SIG-M5 treated with dmso at 0.1 percent for 504 hours (cell line): Measurements from ENCODE around the gene PLIN1.
A peak's percentile ranks its signal among the peaks of the same experiment; 100 is the strongest.

Experiments used
- DNase-seq: peaks from one replicate; lab custom pipeline; 2025; ENCODE audit not compliant: unreplicated experiment; lab: John Stamatoyannopoulos, UW

PLIN1 gene

DNA sequence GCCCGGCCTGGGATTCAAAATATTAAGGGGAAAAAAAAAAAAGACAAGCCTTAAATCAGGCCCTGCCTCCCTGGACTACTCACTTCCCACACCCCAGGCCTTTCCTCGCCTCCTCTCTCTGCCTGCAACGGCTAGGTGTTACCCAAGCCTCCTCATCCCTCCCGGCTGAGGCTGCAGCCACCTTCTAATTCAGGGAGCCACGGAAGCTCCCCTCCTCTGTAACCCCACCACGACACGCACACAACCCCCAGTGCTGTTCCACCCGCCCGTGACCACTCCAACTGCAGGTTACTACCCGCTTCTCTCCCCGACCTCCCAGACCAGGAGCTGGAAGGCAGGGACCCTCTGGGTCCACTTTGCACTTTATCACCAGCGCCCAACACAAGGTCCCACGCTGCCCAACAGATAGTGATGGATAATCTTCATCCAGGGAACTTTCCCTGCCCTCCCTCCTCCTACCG, 24.8 kb downstream of the PLIN1 start:
- DNase-seq: no peak

- no peak for DNase-seq
These were observed 25.6 kb downstream of the PLIN1 start for GRCh38 chr15:89653578-89653977.

GRCh38 chr15:89652666-89653065, 26.5 kb downstream of the PLIN1 start:
- DNase-seq: no peak

GRCh38 chr15:89652131-89652530, 27.0 kb downstream of the PLIN1 start:
- no peak for DNase-seq

GRCh38 chr15:89649716-89650115, 29.5 kb downstream of the PLIN1 start:
- DNase-seq: no peak

- DNase-seq: no peak
These were observed 30.0 kb downstream of the PLIN1 start for GRCh38 chr15:89649013-89649625.

GRCh38 chr15:89648106-89649012, 30.8 kb downstream of the PLIN1 start:
- no peak for DNase-seq

DNA sequence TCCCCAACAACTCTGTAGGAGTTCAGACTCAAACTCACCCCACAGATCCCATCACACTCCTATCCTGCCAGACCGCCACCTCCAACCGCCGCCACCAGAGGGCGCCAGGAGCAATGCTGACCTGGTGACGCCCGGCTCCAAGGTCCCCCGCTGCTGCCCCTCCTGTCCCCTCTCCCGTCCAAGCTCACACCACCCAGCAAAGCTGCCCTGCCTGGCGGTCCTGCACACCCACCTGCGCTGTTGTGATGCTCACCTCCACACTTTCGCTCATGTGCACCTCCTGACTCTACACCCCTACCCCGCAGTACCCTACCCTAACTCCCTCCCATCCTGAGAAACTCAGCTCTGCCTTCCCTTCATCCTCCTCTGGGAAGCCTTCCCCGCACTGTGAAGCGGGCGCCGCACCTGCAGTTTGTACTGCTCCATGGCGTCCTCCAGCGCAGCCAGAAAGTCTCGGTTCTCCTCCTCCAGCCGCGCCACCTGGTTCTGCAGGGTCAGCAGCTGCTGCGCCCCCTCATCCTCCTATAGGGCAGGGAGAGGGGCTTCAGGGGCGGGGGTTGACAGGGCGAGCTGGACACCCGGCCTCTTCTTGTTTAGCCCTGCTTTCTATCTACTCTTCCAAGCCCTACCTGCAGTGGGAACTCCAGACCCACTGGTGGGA, 31.8 kb downstream of the PLIN1 start:
- peak; percentile 36 for DNase-seq

GRCh38 chr15:89646416-89647141, 32.6 kb downstream of the PLIN1 start:
- DNase-seq: no peak

GRCh38 chr15:89645680-89646079, 33.5 kb downstream of the PLIN1 start:
- no peak for DNase-seq

GRCh38 chr15:89642106-89642505, 37.1 kb downstream of the PLIN1 start:
- no peak for DNase-seq

DNA sequence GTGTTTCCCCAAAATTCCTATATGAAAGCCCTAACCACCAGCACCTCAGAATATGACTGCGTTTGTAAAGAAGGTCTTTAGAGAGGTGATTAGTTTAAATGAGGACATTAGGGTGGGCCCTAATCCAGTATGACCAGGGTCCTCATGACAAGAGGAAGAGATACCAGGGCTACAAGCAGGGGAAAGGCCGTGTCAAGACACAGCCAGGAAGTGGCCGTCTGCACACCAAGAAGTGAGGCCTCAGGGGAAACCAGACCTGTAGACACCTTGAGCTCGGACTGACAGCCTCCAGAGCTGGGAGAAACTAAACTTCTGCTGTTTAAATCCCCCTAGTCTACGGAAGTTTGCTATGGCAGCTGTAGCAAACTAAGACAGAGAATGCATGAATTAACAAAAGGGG, 38.1 kb downstream of the PLIN1 start:
- DNase-seq: no peak

DNA sequence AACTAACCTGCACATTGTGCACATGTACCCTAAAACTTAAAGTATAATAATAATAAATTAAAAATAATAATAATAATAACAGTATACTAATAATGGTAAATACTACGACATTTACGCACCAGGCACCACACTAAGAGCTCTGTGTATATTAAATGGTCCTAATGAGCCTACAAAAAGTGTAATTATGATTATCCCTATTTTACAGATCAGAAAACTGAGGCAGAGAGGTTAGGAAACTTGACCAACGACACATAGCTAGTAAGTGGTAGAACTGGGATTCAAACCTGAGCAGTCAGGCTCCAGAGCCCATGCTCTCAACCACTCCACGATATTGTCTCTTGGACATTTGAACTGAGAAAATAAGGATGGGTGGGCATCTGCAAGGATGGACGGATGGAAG, 38.9 kb downstream of the PLIN1 start:
- DNase-seq: no peak

- no peak for DNase-seq
These were observed 45.6 kb downstream of the PLIN1 start for GRCh38 chr15:89633585-89633984.

DNA sequence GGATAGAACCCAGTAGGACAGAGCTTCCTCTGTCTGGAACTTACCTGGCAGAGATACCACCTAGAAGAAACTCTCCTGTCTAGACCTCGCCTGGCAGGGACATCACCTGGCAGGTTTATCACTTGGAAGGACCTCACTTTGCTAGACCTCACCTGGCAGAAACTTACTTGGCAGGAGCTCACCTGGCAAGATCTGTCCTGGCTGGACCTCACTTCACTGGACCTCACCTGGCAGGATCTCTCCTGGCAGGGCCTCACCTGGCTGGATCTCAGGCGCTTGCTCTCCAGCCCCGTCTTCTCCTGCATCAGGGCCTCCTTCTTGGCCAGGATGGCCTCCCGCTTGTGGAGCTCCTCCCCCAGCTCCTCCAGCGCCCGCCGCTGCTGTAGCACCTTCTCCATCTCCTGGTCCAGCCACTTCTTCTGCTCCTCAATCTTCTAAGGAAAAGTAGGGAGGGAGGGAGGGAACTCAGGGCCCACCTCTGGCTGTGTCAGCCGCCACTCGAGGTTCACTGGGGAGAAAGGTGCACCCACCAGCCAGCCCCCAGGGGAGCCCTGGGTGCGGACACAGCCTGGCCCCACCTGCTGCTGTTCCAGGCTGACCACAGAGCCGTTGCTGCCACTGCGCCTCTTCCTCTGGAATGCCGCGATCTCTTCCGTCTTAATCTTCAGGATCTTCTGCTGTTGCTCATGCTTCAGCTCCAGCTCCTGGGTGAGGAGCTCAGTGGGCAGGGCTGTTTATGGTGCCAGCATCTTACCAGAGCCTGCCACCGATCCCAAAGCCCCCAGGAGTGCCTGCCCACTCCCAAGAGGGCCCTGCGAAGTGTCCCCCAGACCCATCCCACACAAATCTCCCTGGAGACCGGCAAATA, 46.4 kb downstream of the PLIN1 start:
- DNase-seq: no peak

DNA sequence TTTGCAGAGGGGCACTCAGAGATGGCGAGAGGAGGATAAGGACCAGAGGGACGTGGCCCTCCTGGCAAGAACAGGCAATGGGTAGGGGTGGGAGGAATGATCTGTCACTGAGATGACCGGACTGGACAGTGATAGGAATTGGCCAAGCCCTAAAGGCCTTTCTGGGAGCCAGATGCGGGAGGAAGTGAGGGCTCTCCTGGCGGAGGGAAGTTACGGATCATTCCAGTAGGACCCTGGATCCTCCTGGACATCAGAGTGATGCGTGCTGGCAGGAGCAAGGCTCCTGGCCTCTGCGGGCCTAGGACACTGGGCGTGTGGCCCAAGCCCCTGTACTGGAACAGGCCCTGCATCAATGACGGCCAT, 47.3 kb downstream of the PLIN1 start:
- no peak for DNase-seq

DNA sequence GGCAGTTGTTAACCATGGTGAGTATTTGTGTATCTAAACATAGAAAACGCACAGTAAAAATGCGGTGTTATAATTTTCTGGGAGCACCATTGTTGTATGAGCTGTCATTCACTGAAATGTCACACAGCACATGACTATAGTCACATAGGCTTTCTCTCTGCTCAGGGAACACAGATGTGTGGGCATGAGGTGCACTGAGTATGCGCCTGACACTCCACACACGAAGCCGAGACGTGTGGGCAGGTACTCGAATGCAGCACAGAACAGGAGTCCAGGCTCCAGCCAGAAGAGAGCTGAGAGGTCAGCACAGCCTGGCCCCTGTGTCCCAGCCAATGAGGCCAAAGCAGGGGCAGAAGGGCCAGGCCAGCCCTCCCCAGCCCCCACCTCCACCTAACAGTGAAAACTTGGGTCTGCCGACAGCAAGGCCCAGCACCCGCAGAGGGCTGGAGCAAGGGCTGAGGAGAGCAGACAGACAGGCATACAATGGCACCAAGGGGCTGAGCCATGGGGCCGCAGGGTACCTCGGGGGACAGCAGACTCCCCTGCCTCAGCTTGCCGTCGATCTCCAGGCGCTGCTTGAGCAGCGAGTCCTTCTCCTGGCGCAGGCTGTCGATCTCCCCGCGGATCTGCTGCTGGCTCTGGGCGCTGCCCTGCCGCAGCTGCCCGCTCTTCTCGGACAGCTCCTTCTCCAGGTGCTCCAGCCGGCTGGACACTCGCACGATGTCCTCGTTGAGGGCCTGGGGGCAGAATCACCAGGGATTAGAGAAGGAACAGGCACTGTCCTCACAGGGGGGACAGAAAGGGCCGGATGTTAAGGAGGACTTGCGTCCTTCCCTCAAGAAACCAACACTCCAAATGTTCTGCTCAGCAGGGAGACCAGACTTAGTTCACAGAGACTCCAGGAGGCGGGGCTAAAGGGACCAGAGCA, 47.9 kb downstream of the PLIN1 start:
- DNase-seq: no peak

DNA sequence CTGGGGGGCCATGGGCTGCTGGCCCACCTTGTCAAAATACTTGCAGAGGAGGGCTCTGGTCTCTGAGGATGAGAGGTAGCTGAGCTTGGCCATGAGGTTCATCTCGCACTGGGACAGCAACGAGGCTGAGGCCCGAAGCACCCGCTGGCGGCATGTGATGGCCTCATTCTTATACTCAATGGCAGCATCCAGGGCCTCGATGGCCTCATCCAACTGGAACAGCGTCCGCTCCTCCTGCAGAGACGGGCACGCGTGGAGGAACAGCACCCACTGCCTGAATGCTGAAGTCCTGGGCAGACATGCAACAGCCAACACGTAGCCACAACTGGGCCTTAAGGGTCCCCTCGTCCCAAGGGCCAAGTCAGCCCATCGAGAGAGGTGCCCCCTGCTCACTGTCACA, 48.9 kb downstream of the PLIN1 start:
- DNase-seq: no peak

DNA sequence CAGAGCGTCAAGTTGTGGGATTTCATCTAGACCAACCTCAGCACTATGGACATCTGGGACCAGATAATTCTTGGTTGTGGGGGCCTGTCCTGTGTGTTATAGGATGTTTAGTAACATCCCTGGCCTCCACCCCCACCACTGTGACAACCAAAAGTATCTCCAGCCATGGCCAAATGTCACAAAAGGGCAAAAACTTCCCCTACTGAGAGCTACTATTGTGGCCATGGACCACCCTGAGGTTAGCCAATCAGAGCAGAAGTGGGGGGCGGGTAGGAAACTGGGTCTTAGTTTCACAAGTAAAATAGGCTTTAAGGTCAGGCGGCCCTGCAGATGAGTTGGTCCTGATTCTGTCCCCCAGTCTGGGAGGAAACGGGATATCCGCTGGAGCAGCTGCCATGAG, 49.3 kb downstream of the PLIN1 start:
- DNase-seq: no peak
